ENCODE data around the gene NMUR1. TPM values are rescaled to one million over a fixed set of nuclear protein-coding genes. Genes with fewer than 3 reads are reported as not detected.

The NMUR1 gene
- total RNA-seq, 1 donor from 2014 or later = not detected

GRCh38 chr2:231502596-231502995, 27.6 kb downstream of the NMUR1 start:
- H3K4me3 Mint-ChIP-seq (ENCODE audit: unreplicated experiment) = no peak overlapping the region
- no peaks in the 10 kb centered on the region for H3K4me1 Mint-ChIP-seq (ENCODE audit: unreplicated experiment)
- no peaks in the 10 kb centered on the region for H3K27me3 Mint-ChIP-seq (ENCODE audit: unreplicated experiment)
- no peaks in the 10 kb centered on the region for H3K9me3 Mint-ChIP-seq (ENCODE audit: unreplicated experiment)
- no peak for DNase-seq (ENCODE audit: extremely low spot score, unreplicated experiment)
- TF ChIP-seq, protein P1, sequence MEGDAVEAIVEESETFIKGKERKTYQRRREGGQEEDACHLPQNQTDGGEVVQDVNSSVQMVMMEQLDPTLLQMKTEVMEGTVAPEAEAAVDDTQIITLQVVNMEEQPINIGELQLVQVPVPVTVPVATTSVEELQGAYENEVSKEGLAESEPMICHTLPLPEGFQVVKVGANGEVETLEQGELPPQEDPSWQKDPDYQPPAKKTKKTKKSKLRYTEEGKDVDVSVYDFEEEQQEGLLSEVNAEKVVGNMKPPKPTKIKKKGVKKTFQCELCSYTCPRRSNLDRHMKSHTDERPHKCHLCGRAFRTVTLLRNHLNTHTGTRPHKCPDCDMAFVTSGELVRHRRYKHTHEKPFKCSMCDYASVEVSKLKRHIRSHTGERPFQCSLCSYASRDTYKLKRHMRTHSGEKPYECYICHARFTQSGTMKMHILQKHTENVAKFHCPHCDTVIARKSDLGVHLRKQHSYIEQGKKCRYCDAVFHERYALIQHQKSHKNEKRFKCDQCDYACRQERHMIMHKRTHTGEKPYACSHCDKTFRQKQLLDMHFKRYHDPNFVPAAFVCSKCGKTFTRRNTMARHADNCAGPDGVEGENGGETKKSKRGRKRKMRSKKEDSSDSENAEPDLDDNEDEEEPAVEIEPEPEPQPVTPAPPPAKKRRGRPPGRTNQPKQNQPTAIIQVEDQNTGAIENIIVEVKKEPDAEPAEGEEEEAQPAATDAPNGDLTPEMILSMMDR (IDR thresholded peaks at IDR 0.05) = no peak
- no peaks in the 10 kb centered on the region for H3K36me3 Mint-ChIP-seq (ENCODE audit: unreplicated experiment)
- no peak overlapping the region for H3K27ac Mint-ChIP-seq (ENCODE audit: unreplicated experiment)

DNA sequence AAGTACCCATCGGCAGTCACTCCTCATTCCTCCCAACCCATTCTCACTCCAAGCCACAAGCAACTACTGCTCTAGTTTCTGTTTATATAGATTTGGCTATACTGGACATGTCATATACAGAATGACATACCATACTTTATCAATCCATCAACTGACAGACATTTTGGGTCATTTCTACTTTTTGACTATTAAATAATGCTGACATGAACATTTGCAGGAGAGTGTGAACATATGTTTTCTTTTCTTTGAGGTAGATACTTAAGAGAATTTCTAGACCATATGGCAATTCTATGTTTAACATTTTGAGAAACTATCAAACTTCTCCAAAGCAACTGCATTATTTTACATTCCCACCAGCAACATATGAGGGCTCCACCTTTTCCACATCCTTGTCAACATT, 32.6 kb downstream of the NMUR1 start:
- Mint-ChIP-seq H3K27me3 (ENCODE audit: unreplicated experiment) (peaks cover 9% of the 10 kb centered on the region), H3K27ac (ENCODE audit: unreplicated experiment) (no peak overlapping the region), H3K4me1 (ENCODE audit: unreplicated experiment) (no peaks in the 10 kb centered on the region), H3K9me3 (ENCODE audit: unreplicated experiment) (no peaks in the 10 kb centered on the region), H3K36me3 (ENCODE audit: unreplicated experiment) (no peaks in the 10 kb centered on the region), H3K4me3 (ENCODE audit: unreplicated experiment) (no peak overlapping the region)
- DNase-seq (ENCODE audit: extremely low spot score, unreplicated experiment) = no peak
- TF ChIP-seq, protein P1 (IDR thresholded peaks at IDR 0.05) = no peak

GRCh38 chr2:231494669-231495068, 35.6 kb downstream of the NMUR1 start:
- H3K9me3 Mint-ChIP-seq (ENCODE audit: unreplicated experiment) = no peaks in the 10 kb centered on the region

DNA sequence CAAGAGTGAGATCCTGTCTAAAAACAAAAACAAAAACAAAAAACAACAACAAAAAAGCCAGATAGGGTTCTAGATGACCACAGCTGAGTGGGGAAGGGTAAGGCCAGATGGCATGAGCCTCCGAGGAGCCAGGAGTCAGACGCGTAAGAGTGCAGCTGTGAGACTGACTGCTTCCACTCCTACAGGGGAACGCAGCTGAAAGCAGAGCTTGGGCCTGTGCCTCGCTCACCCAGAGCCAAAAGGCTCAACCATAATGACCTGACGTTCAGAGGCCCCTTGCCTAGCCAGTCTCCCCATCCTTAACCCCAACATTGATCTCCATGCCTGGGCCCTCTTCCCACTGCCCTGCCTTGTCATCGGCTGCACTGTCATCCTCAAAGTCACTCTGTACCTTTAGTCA, 39.4 kb downstream of the NMUR1 start:
- TF ChIP-seq, protein P1 (IDR thresholded peaks at IDR 0.05) = no peak
- DNase-seq (ENCODE audit: extremely low spot score, unreplicated experiment) = no peak
- H3K27me3 Mint-ChIP-seq (ENCODE audit: unreplicated experiment) = peaks cover 9% of the 10 kb centered on the region
- no peaks in the 10 kb centered on the region for H3K36me3 Mint-ChIP-seq (ENCODE audit: unreplicated experiment)
- no peak overlapping the region for H3K27ac Mint-ChIP-seq (ENCODE audit: unreplicated experiment)
- H3K4me3 Mint-ChIP-seq (ENCODE audit: unreplicated experiment) = no peak overlapping the region
- no peaks in the 10 kb centered on the region for H3K4me1 Mint-ChIP-seq (ENCODE audit: unreplicated experiment)
- H3K9me3 Mint-ChIP-seq (ENCODE audit: unreplicated experiment) = no peaks in the 10 kb centered on the region

More at GRCh38 chr2:231494669-231495068, 35.6 kb downstream of the NMUR1 start:
- peaks cover 9% of the 10 kb centered on the region for H3K27me3 Mint-ChIP-seq (ENCODE audit: unreplicated experiment)
- TF ChIP-seq, protein P1 (IDR thresholded peaks at IDR 0.05) = no peak
- no peak overlapping the region for H3K27ac Mint-ChIP-seq (ENCODE audit: unreplicated experiment)
- H3K4me1 Mint-ChIP-seq (ENCODE audit: unreplicated experiment) = no peaks in the 10 kb centered on the region
- H3K4me3 Mint-ChIP-seq (ENCODE audit: unreplicated experiment) = no peak overlapping the region
- DNase-seq (ENCODE audit: extremely low spot score, unreplicated experiment) = no peak
- H3K36me3 Mint-ChIP-seq (ENCODE audit: unreplicated experiment) = no peaks in the 10 kb centered on the region

- no peak overlapping the region for H3K4me3 Mint-ChIP-seq (ENCODE audit: unreplicated experiment)
- H3K4me1 Mint-ChIP-seq (ENCODE audit: unreplicated experiment) = no peaks in the 10 kb centered on the region
- no peak overlapping the region for H3K27ac Mint-ChIP-seq (ENCODE audit: unreplicated experiment)
- no peaks in the 10 kb centered on the region for H3K9me3 Mint-ChIP-seq (ENCODE audit: unreplicated experiment)
- TF ChIP-seq, protein P1 (IDR thresholded peaks at IDR 0.05) = peak; percentile 28
- DNase-seq (ENCODE audit: extremely low spot score, unreplicated experiment) = no peak
- no peaks in the 10 kb centered on the region for H3K36me3 Mint-ChIP-seq (ENCODE audit: unreplicated experiment)
- peaks cover 6% of the 10 kb centered on the region for H3K27me3 Mint-ChIP-seq (ENCODE audit: unreplicated experiment)
Measured at GRCh38 chr2:231489990-231490389, 40.3 kb downstream of the NMUR1 start.

All from osteocyte (in vitro differentiated cells).